ENCODE data around the gene UBE3D.

DNA sequence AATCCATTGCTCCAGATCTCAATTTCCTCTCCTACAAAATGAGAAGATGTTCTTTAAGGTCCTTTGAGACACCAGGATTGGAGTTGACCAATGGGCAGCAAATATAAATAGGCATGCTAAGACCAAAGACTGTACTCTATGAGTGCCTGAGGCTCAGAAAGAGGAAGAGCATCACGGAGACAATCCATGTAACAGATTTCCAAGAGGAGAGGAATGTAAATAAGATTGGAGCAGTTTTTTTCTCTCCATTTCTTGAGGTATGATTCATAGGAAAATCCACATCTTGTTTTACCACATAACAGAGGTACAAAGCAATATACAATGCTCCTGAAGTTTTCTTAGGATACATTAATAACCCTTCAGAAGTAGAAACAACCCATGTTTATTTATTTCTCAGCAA is 109.8 kb downstream of the UBE3D start:
- TF ChIP-seq POLR2A (IDR thresholded peaks at IDR 0.05) (no peak), CTCF (IDR thresholded peaks at IDR 0.05) (no peak), EP300 (IDR thresholded peaks at IDR 0.05) (no peak), POLR2AphosphoS5 (IDR thresholded peaks at IDR 0.05) (no peak)

Data from sigmoid colon (tissue), 4 donors.